OCI-LY7 (cell line): ENCODE measurements around the gene CADM4. TPM values are rescaled to one million over a fixed set of nuclear protein-coding genes. Genes with fewer than 3 reads are reported as not detected.
"Not testable (repeated sequence)": the region's sequence is repeated elsewhere in the genome, so short reads cannot be mapped to it uniquely, and the experiment has no call there.

Source experiments
- BruUV-seq: library from RNA; stranded (reverse); fragments of 400-500 nt; replicated peaks from 2 replicates; lab custom pipeline; 2021; lab: Mats Ljungman, UMichigan
- CTCF ChIA-PET: fragments of 300-600 bp; sonication (Branson Sonifier 250); formaldehyde crosslinking; loops from one replicate; lab custom pipeline; 2022; ENCODE audit warnings: antibody characterized with exemption; ENCODE audit not compliant: unreplicated experiment; lab: Charles Lee
- POLR2A ChIA-PET: fragments of 300-600 bp; sonication (Branson Sonifier 250); formaldehyde crosslinking; loops from one replicate; lab custom pipeline; 2022; ENCODE audit warnings: antibody characterized with exemption; lab: Charles Lee
- DNase-seq: peaks from one replicate; pipeline ENCODE4 v3.0.0-alpha.2; 2015; ENCODE audit warnings: low spot score
- H2AFZ ChIP-seq: fragments of 200-600 bp; sonication (generic), shearing (Covaris generic); 2 replicates; pipeline ENCODE4 v1.6.1; 2014; ENCODE audit warnings: mild to moderate bottlenecking, antibody characterized with exemption, low read length, moderate library complexity
- H3K27ac ChIP-seq: fragments of 200-600 bp; sonication (generic); 2 replicates; pipeline ENCODE4 v1.5.1; 2014; ENCODE audit warnings: mixed run types, low read depth, mild to moderate bottlenecking, moderate library complexity, low read length, inconsistent platforms; ENCODE audit not compliant: poor library complexity, severe bottlenecking
- H3K36me3 ChIP-seq: fragments of 200-600 bp; sonication (generic); 2 replicates; pipeline ENCODE4 v1.6.1; 2014; ENCODE audit warnings: mild to moderate bottlenecking, antibody characterized with exemption, low read length, moderate library complexity, mixed read lengths; ENCODE audit not compliant: insufficient read depth
- H3K4me1 ChIP-seq: fragments of 200-600 bp; sonication (generic); 2 replicates; pipeline ENCODE4 v1.5.1; 2014; ENCODE audit warnings: mild to moderate bottlenecking, low read length; ENCODE audit not compliant: insufficient read depth, poor library complexity, severe bottlenecking
- H3K4me2 ChIP-seq: fragments of 200-600 bp; sonication (generic); 2 replicates; pipeline ENCODE4 v1.6.1; 2014; ENCODE audit warnings: mild to moderate bottlenecking, low read length
- H3K4me3 ChIP-seq: fragments of 200-600 bp; sonication (generic); 2 replicates; pipeline ENCODE4 v1.5.1; 2014; ENCODE audit warnings: mild to moderate bottlenecking, low read depth, low read length; ENCODE audit not compliant: poor library complexity, severe bottlenecking
- H3K79me2 ChIP-seq: fragments of 200-600 bp; sonication (generic); 2 replicates; pipeline ENCODE4 v1.6.1; 2016; ENCODE audit warnings: low read depth, mild to moderate bottlenecking, low read length, moderate library complexity, mixed read lengths; ENCODE audit not compliant: insufficient read depth
- H3K9me2 ChIP-seq: fragments of 200-600 bp; sonication (generic); 2 replicates; pipeline ENCODE4 v1.6.1; 2016; ENCODE audit warnings: mild to moderate bottlenecking, low read length, mixed read lengths; ENCODE audit not compliant: insufficient read depth
- H3K9me3 ChIP-seq: fragments of 200-600 bp; sonication (generic); 2 replicates; pipeline ENCODE4 v1.6.1; 2014; ENCODE audit warnings: mild to moderate bottlenecking, mixed run types, low read length, mixed read lengths
- H4K20me1 ChIP-seq: fragments of 200-600 bp; sonication (generic); 2 replicates; pipeline ENCODE4 v1.6.1; 2014; ENCODE audit warnings: mild to moderate bottlenecking, antibody characterized with exemption, low read length, moderate library complexity, mixed read lengths; ENCODE audit not compliant: insufficient read depth
- EZH2phosphoT487 ChIP-seq: fragments of 200-600 bp; sonication (generic); IDR thresholded peaks from 2 replicates; pipeline ENCODE4 v1.6.1; 2018; ENCODE audit warnings: low read depth, borderline replicate concordance, mild to moderate bottlenecking, mixed run types, antibody characterized with exemption, low read length, moderate library complexity, mixed read lengths
- intact Hi-C: fragments of 100-400 bp; cut with micrococcal nuclease; formaldehyde crosslinking; loops from one replicate; pipeline ENCODE4 v1.10.0; 2022; ENCODE audit not compliant: unreplicated experiment
- total RNA-seq, 2 experiments: library from RNA; depleted of rRNA in 1 of 2; stranded (reverse); fragments of >200 nt in 1 of 2; shearing (Covaris generic) in 1 of 2; gene quantifications; 2 replicates each; pipeline ENCODE4 v1.2.3, GENCODE V29; 2014 to 2022
- TF ChIP-seq, protein P1 (sequence below): fragments of 200-600 bp; sonication (generic); conservative IDR thresholded peaks from 2 replicates; pipeline ENCODE4 v1.5.1; 2014; ENCODE audit warnings: mild to moderate bottlenecking, antibody characterized with exemption, low read length, moderate library complexity, mixed read lengths

The CADM4 gene
- total RNA-seq, 2 experiments from 2014 or later: not detected

DNA sequence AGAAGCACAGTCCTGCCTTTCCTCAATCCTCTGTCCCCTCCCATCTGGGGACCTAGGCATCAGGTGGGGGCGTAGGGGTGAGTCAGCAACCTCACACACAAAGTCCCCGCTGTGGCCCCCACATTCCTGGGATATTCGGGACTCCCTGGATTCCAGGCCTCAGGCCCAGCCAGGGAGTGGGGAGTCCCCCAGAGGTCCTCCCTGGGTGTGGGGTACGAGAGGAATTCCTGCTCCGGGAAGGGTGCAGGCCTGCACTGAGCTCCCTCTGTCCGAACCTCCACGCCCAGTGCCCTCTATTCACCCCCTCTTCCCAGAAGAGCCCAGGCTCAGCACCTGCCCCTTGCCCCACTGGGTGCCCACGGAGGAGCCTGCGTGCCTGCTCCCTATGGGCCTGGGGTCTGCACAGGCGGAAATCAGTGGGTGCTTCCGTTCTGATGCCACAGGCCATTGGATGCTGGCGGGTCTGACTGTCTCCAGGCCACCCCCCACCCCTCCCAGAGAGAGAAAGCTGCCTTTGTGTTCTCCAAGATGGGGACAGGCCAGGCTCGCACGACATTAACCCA lies 3.4 kb downstream of the CADM4 start:
- no TSS peak for BruUV-seq

DNA sequence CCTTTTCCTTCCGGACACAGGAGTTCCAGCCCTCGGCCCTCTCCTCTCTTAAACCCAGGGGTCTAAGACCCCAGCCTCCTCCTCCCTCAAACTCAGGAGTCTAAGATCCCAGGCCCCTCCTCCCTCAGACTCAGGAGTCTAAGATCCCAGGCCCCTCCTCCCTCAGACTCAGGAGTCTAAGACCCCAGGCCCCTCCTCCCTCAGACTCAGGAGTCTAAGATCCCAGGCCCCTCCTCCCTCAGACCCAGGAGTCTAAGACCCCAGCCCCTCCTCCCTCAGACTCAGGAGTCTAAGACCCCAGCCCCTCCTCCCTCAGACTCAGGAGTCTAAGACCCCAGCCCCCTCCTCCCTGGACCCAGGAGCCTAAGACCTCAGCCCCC lies 4.1 kb downstream of the CADM4 start:
- H3K36me3 ChIP-seq, H3K4me3 ChIP-seq, POLR2A ChIA-PET, DNase-seq, H3K79me2 ChIP-seq, H3K9me2 ChIP-seq, H3K9me3 ChIP-seq, H3K27ac ChIP-seq, BruUV-seq, H4K20me1 ChIP-seq, CTCF ChIA-PET, intact Hi-C loops: not testable (repeated sequence)
- Histone ChIP-seq H3K4me1 (peaks cover 12% of the 10 kb centered on the region), H2AFZ (peak overlapping the region; percentile 96), H3K4me2 (peak overlapping the region; percentile 68)

More for the DNA sequence above, 3.4 kb downstream of the CADM4 start:
- H2AFZ ChIP-seq: no peak overlapping the region
- POLR2A ChIA-PET: no interaction called here
- TF ChIP-seq, protein P1, sequence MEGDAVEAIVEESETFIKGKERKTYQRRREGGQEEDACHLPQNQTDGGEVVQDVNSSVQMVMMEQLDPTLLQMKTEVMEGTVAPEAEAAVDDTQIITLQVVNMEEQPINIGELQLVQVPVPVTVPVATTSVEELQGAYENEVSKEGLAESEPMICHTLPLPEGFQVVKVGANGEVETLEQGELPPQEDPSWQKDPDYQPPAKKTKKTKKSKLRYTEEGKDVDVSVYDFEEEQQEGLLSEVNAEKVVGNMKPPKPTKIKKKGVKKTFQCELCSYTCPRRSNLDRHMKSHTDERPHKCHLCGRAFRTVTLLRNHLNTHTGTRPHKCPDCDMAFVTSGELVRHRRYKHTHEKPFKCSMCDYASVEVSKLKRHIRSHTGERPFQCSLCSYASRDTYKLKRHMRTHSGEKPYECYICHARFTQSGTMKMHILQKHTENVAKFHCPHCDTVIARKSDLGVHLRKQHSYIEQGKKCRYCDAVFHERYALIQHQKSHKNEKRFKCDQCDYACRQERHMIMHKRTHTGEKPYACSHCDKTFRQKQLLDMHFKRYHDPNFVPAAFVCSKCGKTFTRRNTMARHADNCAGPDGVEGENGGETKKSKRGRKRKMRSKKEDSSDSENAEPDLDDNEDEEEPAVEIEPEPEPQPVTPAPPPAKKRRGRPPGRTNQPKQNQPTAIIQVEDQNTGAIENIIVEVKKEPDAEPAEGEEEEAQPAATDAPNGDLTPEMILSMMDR: no peak
- TF ChIP-seq EZH2phosphoT487: no peak
- no peak for DNase-seq
- H3K4me2 ChIP-seq: no peak overlapping the region
- no peaks in the 10 kb centered on the region for H3K36me3 ChIP-seq
- H3K9me2 ChIP-seq: no peaks in the 10 kb centered on the region
- H3K4me1 ChIP-seq: peaks cover 12% of the 10 kb centered on the region
- intact Hi-C loops: no loop called here
- H3K27ac ChIP-seq: no peak overlapping the region
- H3K4me3 ChIP-seq: no peak overlapping the region
- CTCF ChIA-PET: no interaction called here
- H3K79me2 ChIP-seq: no peaks in the 10 kb centered on the region
- H4K20me1 ChIP-seq: no peaks in the 10 kb centered on the region
- H3K9me3 ChIP-seq: no peaks in the 10 kb centered on the region

DNA sequence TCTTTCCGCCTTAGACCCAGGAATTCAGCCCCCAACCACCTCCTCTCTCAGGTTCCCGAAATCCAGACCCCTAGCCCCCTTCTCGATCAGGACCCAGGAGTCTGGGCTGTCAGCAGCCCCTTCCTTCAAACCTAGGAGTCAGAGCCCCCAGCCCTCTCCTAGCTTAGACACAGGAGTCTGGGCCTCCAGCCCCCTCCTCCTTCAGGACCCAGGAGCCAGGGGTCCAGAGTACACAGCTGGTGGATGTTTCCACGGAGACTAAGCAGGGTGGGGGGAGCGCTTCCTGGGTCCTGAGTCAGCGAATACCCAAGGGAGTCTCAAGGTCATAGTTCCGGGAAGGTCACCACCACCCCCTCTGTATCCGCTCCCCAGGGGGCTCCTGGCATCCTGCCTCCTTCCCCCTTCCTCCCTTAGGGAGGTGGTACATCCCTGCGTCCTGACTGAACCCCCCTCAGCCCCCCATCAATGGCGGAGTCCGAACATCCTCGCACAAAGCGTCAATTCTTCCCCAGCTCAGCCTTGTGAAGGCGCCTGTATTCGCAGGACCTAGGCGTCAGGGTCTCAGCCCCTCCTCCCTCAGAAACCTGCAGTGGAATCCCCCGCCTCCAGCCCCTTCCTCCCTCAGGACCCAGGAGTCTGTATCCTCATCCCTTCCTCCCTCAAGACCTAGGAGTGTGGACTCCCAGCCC lies 4.6 kb downstream of the CADM4 start:
- CTCF ChIA-PET: no interaction called here
- Histone ChIP-seq H3K9me3 (no peaks in the 10 kb centered on the region), H3K27ac (no peak overlapping the region), H3K4me3 (peak overlapping the region; percentile 41), H3K36me3 (no peaks in the 10 kb centered on the region), H3K79me2 (no peaks in the 10 kb centered on the region), H4K20me1 (no peaks in the 10 kb centered on the region), H2AFZ (peak overlapping the region; percentile 96), H3K4me2 (peak overlapping the region; percentile 68), H3K9me2 (no peaks in the 10 kb centered on the region), H3K4me1 (peaks cover 12% of the 10 kb centered on the region)
- BruUV-seq: no TSS peak
- POLR2A ChIA-PET: no interaction called here
- intact Hi-C loops: no loop called here
- TF ChIP-seq, protein P1: no peak
- TF ChIP-seq EZH2phosphoT487: no peak
- peak; percentile 57 for DNase-seq
